Upper lobe of left lung (tissue), 4 donors: ENCODE data around the gene PZP.

ENCODE experiments used
- CTCF ChIP-seq, 6 experiments: fragments of 450-650 bp in 4 of 6; fragments of 200-600 bp in 2 of 6; sonication (generic) in 2 of 6; IDR thresholded peaks; one replicate each; pipeline ENCODE4 v1.5.1; 2016 to 2019; ENCODE audit warnings: antibody characterized with exemption in 6 of 6
- EP300 ChIP-seq, 4 donors: sonication (generic); formaldehyde crosslinking; IDR thresholded peaks; one replicate each; pipeline ENCODE4 v1.5.1; 2017; ENCODE audit warnings: antibody characterized with exemption in 4 of 4, control low read depth in 2 of 4
- POLR2A ChIP-seq, 4 donors: fragments of 450-650 bp; IDR thresholded peaks; one replicate each; pipeline ENCODE4 v1.5.1; 2016 to 2017; ENCODE audit warnings: antibody characterized with exemption in 4 of 4, mild to moderate bottlenecking in 2 of 4
- POLR2AphosphoS5 ChIP-seq, 2 donors: sonication (generic); formaldehyde crosslinking; IDR thresholded peaks; one replicate each; pipeline ENCODE4 v1.5.1; 2017; ENCODE audit warnings: antibody characterized with exemption in 2 of 2

- TF ChIP-seq POLR2AphosphoS5 (IDR thresholded peaks at IDR 0.05), result no peak
- TF ChIP-seq CTCF (IDR thresholded peaks at IDR 0.05), result no peak
- no peak for TF ChIP-seq POLR2A (IDR thresholded peaks at IDR 0.05)
- TF ChIP-seq EP300 (IDR thresholded peaks at IDR 0.05), result no peak
These were observed 74.8 kb downstream of the PZP start for GRCh38 chr12:9133216-9133916.
